ENCODE data around the gene MBP.

MBP gene

GRCh38 chr18:76994086-76994654 lies 138.4 kb downstream of the MBP start:
- Histone ChIP-seq H4K20me1 (ENCODE audit: insufficient read depth) (no peaks in the 10 kb centered on the region), H3K27me3 (ENCODE audit: insufficient read depth, low read depth) (no peaks in the 10 kb centered on the region), H3K9ac (no peak overlapping the region), H2AFZ (ENCODE audit: low read depth) (no peak overlapping the region), H3K4me3 (IDR thresholded peaks at IDR 0.05; ENCODE audit: insufficient read depth, low read depth, low read length) (no peak overlapping the region), H3K36me3 (ENCODE audit: insufficient read depth) (no peaks in the 10 kb centered on the region), H3K4me1 (ENCODE audit: low read depth, poor library complexity, severe bottlenecking) (no peaks in the 10 kb centered on the region), H3K79me2 (ENCODE audit: insufficient read depth, low read depth) (no peaks in the 10 kb centered on the region), H3K4me2 (no peak overlapping the region), H3K27ac (no peak overlapping the region)
- TF ChIP-seq CTCF (conservative IDR thresholded peaks at IDR 0.05; ENCODE audit: low read depth, low read length) = no peak

GRCh38 chr18:76993573-76993972 lies 139.0 kb downstream of the MBP start:
- H3K9ac ChIP-seq = no peak overlapping the region
- no peak overlapping the region for H2AFZ ChIP-seq (ENCODE audit: low read depth)
- TF ChIP-seq CTCF (conservative IDR thresholded peaks at IDR 0.05; ENCODE audit: low read depth, low read length) = no peak
- no peaks in the 10 kb centered on the region for H3K27me3 ChIP-seq (ENCODE audit: insufficient read depth, low read depth)
- H3K4me1 ChIP-seq (ENCODE audit: low read depth, poor library complexity, severe bottlenecking) = no peaks in the 10 kb centered on the region
- H3K79me2 ChIP-seq (ENCODE audit: insufficient read depth, low read depth) = no peaks in the 10 kb centered on the region
- H4K20me1 ChIP-seq (ENCODE audit: insufficient read depth) = no peaks in the 10 kb centered on the region
- no peak overlapping the region for H3K4me3 ChIP-seq (IDR thresholded peaks at IDR 0.05; ENCODE audit: insufficient read depth, low read depth, low read length)
- no peaks in the 10 kb centered on the region for H3K36me3 ChIP-seq (ENCODE audit: insufficient read depth)
- no peak overlapping the region for H3K4me2 ChIP-seq
- no peak overlapping the region for H3K27ac ChIP-seq

GRCh38 chr18:76993085-76993382 lies 139.5 kb downstream of the MBP start:
- H3K27me3 ChIP-seq (ENCODE audit: insufficient read depth, low read depth) = no peaks in the 10 kb centered on the region

GRCh38 chr18:76992226-76993084 lies 140.1 kb downstream of the MBP start:
- no peak overlapping the region for H3K27ac ChIP-seq
- no peak overlapping the region for H3K9ac ChIP-seq
- H3K79me2 ChIP-seq (ENCODE audit: insufficient read depth, low read depth) = no peaks in the 10 kb centered on the region
- H2AFZ ChIP-seq (ENCODE audit: low read depth) = no peak overlapping the region
- no peaks in the 10 kb centered on the region for H3K27me3 ChIP-seq (ENCODE audit: insufficient read depth, low read depth)
- H3K4me3 ChIP-seq (IDR thresholded peaks at IDR 0.05; ENCODE audit: insufficient read depth, low read depth, low read length) = no peak overlapping the region
- H3K4me1 ChIP-seq (ENCODE audit: low read depth, poor library complexity, severe bottlenecking) = no peaks in the 10 kb centered on the region
- no peaks in the 10 kb centered on the region for H3K36me3 ChIP-seq (ENCODE audit: insufficient read depth)
- no peak overlapping the region for H3K4me2 ChIP-seq
- TF ChIP-seq CTCF (conservative IDR thresholded peaks at IDR 0.05; ENCODE audit: low read depth, low read length) = no peak
- no peaks in the 10 kb centered on the region for H4K20me1 ChIP-seq (ENCODE audit: insufficient read depth)

More at GRCh38 chr18:76993085-76993382, 139.5 kb downstream of the MBP start:
- H3K4me1 ChIP-seq (ENCODE audit: low read depth, poor library complexity, severe bottlenecking) = no peaks in the 10 kb centered on the region
- TF ChIP-seq CTCF (conservative IDR thresholded peaks at IDR 0.05; ENCODE audit: low read depth, low read length) = no peak
- H3K27ac ChIP-seq = no peak overlapping the region
- no peaks in the 10 kb centered on the region for H3K36me3 ChIP-seq (ENCODE audit: insufficient read depth)
- H4K20me1 ChIP-seq (ENCODE audit: insufficient read depth) = no peaks in the 10 kb centered on the region
- no peak overlapping the region for H3K9ac ChIP-seq
- H3K4me3 ChIP-seq (IDR thresholded peaks at IDR 0.05; ENCODE audit: insufficient read depth, low read depth, low read length) = no peak overlapping the region
- no peak overlapping the region for H2AFZ ChIP-seq (ENCODE audit: low read depth)
- no peak overlapping the region for H3K4me2 ChIP-seq
- H3K79me2 ChIP-seq (ENCODE audit: insufficient read depth, low read depth) = no peaks in the 10 kb centered on the region
